ENCODE data around the gene CD209.

The CD209 gene

DNA sequence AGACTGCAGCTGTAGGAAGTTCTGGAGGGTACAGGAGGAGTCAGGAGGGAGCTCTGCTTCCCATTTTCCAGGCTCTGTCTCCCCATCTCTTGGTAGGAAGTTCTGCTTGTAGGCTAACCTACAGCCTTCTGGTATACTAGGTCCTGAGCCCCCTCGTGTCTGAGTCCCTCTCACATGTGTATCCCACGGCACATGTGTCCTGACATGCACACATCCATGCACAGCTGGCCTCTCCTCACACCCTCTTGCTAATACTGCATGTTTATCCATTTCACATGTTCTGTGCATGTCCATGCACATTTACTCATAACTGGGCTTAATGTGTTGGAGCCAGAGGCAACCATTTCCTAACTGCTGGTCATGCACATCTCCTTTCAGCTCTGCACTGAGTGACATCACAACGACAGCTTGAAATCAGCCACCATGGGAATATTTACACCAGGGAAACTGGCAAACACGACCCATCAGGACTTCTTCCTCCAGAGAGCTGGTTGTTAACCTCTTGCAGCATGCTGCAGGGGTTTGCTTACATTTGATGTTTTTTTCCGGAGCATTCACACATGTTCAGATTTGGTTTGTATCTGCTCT, 3.0 kb downstream of the CD209 start:
- no peak overlapping the region for H3K4me3 ChIP-seq (ENCODE audit: low read depth, low read length)
- TF ChIP-seq, protein P1, sequence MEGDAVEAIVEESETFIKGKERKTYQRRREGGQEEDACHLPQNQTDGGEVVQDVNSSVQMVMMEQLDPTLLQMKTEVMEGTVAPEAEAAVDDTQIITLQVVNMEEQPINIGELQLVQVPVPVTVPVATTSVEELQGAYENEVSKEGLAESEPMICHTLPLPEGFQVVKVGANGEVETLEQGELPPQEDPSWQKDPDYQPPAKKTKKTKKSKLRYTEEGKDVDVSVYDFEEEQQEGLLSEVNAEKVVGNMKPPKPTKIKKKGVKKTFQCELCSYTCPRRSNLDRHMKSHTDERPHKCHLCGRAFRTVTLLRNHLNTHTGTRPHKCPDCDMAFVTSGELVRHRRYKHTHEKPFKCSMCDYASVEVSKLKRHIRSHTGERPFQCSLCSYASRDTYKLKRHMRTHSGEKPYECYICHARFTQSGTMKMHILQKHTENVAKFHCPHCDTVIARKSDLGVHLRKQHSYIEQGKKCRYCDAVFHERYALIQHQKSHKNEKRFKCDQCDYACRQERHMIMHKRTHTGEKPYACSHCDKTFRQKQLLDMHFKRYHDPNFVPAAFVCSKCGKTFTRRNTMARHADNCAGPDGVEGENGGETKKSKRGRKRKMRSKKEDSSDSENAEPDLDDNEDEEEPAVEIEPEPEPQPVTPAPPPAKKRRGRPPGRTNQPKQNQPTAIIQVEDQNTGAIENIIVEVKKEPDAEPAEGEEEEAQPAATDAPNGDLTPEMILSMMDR (IDR thresholded peaks at IDR 0.05; ENCODE audit: control insufficient read depth, extremely low read depth, insufficient read depth): no peak
- DNase-seq (ENCODE audit: low read depth): no peak

DNA sequence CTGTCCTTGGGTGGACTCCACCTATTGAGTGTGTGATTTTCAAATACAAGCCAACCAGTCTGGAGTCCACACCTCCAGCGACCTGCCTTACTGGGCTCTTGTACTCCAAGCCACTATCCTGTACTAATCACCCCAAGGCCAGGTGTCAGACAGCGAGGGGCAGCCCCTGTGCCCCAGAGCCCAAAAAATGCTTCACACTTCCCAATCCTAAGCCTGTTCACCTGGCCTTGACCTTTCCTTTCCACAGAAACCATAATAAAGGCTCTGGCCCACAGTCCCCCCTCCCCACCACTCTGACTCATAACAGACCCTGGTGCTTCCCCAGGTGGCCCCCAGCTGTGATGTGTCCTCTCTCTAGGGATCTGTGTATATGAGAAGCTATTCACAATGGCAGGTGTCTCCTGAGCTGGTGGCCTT, 3.9 kb downstream of the CD209 start:
- DNase-seq (ENCODE audit: low read depth): no peak
- no peak overlapping the region for H3K4me3 ChIP-seq (ENCODE audit: low read depth, low read length)
- TF ChIP-seq, protein P1 (IDR thresholded peaks at IDR 0.05; ENCODE audit: control insufficient read depth, extremely low read depth, insufficient read depth): no peak

DNA sequence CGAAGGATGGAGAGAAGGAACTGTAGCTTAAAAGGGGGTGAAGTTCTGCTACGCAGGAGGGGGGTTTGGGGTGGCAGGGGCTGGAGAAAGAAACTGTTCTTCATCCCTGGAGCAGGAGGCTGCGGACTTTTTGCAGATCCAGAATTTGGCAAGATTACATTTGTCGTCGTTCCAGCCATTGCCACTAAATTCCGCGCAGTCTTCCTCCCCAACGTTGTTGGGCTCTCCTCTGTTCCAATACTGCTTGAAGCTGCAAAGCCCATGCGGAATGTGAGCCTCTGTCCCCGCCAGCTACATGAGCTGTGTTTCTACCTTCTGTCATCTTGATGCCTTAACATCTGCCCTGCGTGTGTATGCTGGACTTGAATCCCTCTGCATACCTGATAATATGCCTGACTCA, 4.3 kb downstream of the CD209 start:
- DNase-seq (ENCODE audit: low read depth): no peak
- no peak overlapping the region for H3K4me3 ChIP-seq (ENCODE audit: low read depth, low read length)
- TF ChIP-seq, protein P1 (IDR thresholded peaks at IDR 0.05; ENCODE audit: control insufficient read depth, extremely low read depth, insufficient read depth): no peak

DNA sequence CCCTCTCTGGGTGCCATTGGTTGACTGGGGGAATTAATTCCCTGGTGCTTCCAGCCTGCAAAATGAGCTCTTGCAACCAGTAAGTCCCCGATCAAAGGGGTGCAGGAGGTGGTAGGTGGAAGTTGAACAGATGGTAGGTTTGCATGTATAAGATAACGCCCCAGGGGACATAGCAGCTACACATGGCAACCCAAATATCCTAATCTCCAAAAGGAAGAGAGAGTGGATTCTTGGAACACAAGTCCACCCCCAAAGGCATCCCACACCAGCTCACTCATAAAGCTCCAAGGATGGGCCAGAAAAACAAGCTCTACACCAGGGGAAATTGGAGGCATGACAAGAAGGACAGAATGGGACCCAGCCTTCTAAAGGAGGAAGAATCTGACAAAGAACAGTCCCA, 4.8 kb downstream of the CD209 start:
- TF ChIP-seq, protein P1 (IDR thresholded peaks at IDR 0.05; ENCODE audit: control insufficient read depth, extremely low read depth, insufficient read depth): no peak
- no peak overlapping the region for H3K4me3 ChIP-seq (ENCODE audit: low read depth, low read length)
- DNase-seq (ENCODE audit: low read depth): no peak

DNA sequence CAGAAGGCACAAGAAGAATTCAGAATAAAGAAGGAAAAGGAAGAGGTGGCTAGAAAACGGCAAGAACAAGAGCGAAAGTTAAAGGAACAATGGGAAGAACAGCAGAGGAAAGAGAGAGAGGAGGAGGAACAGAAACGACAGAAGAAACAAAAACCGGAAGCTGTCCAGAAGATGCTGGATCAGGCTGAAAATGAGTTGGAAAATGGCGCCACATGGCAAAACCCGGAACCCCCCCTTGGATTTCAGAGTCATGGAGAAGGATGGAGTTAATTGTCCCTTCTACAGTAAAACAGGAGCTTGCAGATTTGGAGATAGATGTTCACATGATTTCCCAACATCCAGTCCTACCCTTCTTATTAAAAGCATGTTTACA, 6.7 kb downstream of the CD209 start:
- no peak for DNase-seq (ENCODE audit: low read depth)
- H3K4me3 ChIP-seq (ENCODE audit: low read depth, low read length): no peak overlapping the region
- TF ChIP-seq, protein P1 (IDR thresholded peaks at IDR 0.05; ENCODE audit: control insufficient read depth, extremely low read depth, insufficient read depth): no peak

DNA sequence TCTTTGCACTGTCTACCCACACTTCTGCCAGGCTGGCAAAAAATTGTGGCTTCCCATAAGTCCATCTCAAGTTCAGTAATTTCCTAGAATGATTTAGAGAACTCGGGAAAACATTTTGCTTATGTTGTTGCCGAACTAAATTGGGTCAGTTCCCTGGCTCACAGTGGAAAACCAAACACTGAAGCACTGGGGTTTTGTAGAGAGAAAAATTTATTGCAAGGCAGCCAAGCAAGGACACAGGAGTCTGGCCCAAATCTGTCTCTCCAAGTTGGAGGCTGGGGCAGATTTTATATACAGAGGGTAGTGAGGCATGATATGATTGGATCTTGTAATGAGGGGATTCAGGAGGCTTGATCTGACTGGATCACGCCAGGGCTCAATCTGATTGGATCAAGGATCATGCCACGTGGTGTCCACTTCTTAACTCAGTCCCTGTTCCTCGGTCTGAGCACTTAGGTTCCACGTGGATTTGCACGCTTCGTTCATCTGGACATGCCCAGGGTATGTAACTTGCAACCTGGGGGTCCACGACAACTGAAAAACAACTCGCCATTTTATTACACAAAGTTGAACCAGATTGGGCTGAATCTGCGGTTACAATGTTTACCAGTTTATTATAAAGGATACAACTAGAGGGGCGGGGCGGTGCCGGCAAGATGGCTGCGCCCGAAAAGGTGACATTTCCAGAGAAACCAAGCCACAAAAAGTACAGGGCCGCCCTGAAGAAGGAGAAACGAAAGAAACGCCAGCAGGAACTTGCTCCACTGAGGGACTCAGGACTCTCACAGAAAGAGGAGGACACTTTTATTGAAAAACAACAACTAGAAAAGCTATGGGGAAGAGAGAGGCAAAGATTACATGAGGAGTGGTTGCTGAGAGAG, 7.3 kb downstream of the CD209 start:
- no peak overlapping the region for H3K4me3 ChIP-seq (ENCODE audit: low read depth, low read length)
- no peak for DNase-seq (ENCODE audit: low read depth)
- TF ChIP-seq, protein P1 (IDR thresholded peaks at IDR 0.05; ENCODE audit: control insufficient read depth, extremely low read depth, insufficient read depth): no peak
